IMR-90 (cell line): ENCODE measurements around the gene ELFN2. TPM values are rescaled to one million over a fixed set of nuclear protein-coding genes. Genes with fewer than 3 reads are reported as not detected.
A peak's percentile ranks its signal among the peaks of the same experiment; 100 is the strongest.

Experiments
- ATAC-seq: fragments of 200-7000 bp; cut with Tn5 transposase; 2 replicates; pipeline ENCODE4 v1.9.1; 2020; ENCODE audit warnings: low read depth, mild to moderate bottlenecking, moderate library complexity
- BruUV-seq: library from RNA; stranded (reverse); fragments of 400-500 nt; replicated peaks from 2 replicates; lab custom pipeline; 2021; lab: Mats Ljungman, UMichigan
- CTCF ChIA-PET: fragments of 300-600 bp; formaldehyde crosslinking; extraction: SDS; loops from one replicate; lab custom pipeline; 2021; ENCODE audit warnings: antibody characterized with exemption; lab: Yijun Ruan, JAX
- POLR2A ChIA-PET: fragments of 300-600 bp; sonication (Branson Sonifier 250); formaldehyde crosslinking; loops from one replicate; lab custom pipeline; 2022; ENCODE audit warnings: antibody characterized with exemption; ENCODE audit not compliant: unreplicated experiment; lab: Charles Lee
- DNase-seq: peaks from one replicate; pipeline ENCODE4 v3.0.0; 2013
- H2AFZ ChIP-seq: replicated peaks from 2 replicates; pipeline ENCODE3; 2013; ENCODE audit warnings: low read length, mild to moderate bottlenecking; ENCODE audit not compliant: poor library complexity
- H2AK5ac ChIP-seq: 2 replicates; pipeline ENCODE4 v1.6.1; 2013; ENCODE audit warnings: low read depth, low read length, inconsistent platforms
- H2AK9ac ChIP-seq: replicated peaks from 2 replicates; pipeline ENCODE3; 2013; ENCODE audit warnings: mild to moderate bottlenecking, low read depth, low read length, moderate library complexity; ENCODE audit not compliant: poor library complexity
- H2BK120ac ChIP-seq: 2 replicates; pipeline ENCODE4 v1.6.1; 2013; ENCODE audit warnings: low read depth, low read length, inconsistent platforms
- H2BK15ac ChIP-seq: 3 replicates; pipeline ENCODE4 v1.6.1; 2013; ENCODE audit warnings: low read depth, low read length, inconsistent platforms
- H2BK20ac ChIP-seq: 2 replicates; pipeline ENCODE4 v1.6.1; 2013; ENCODE audit warnings: low read depth, mild to moderate bottlenecking, inconsistent platforms, low read length, moderate library complexity
- H2BK5ac ChIP-seq: 2 replicates; pipeline ENCODE4 v1.6.1; 2013; ENCODE audit warnings: mild to moderate bottlenecking, low read depth, low read length, inconsistent platforms; ENCODE audit not compliant: poor library complexity, severe bottlenecking
- H3K14ac ChIP-seq: replicated peaks from 2 replicates; pipeline ENCODE4 v1.6.1; 2013; ENCODE audit warnings: low read depth, low read length, inconsistent platforms
- H3K18ac ChIP-seq: 2 replicates; pipeline ENCODE4 v1.6.1; 2013; ENCODE audit warnings: low read depth, low read length, control low read depth
- H3K23ac ChIP-seq: 2 replicates; pipeline ENCODE4 v1.6.1; 2013; ENCODE audit warnings: low read depth, low read length, inconsistent platforms
- H3K27ac ChIP-seq: 2 replicates; pipeline ENCODE4 v1.5.1; 2013; ENCODE audit warnings: mild to moderate bottlenecking, control low read depth, low read length; ENCODE audit not compliant: insufficient read depth
- H3K27me3 ChIP-seq: 2 replicates; pipeline ENCODE4 v1.6.1; 2013; ENCODE audit warnings: low read length; ENCODE audit not compliant: control insufficient read depth, insufficient read depth
- H3K36me3 ChIP-seq: 2 replicates; pipeline ENCODE4 v1.6.1; 2013; ENCODE audit warnings: low read length, mixed read lengths; ENCODE audit not compliant: control insufficient read depth, insufficient read depth
- H3K4ac ChIP-seq: 2 replicates; pipeline ENCODE4 v1.6.1; 2013; ENCODE audit warnings: low read depth, low read length, inconsistent platforms
- H3K4me1 ChIP-seq: 2 replicates; pipeline ENCODE4 v1.6.1; 2013; ENCODE audit warnings: low read length, mixed read lengths; ENCODE audit not compliant: control insufficient read depth, insufficient read depth
- H3K4me2 ChIP-seq: 2 replicates; pipeline ENCODE4 v1.6.1; 2013; ENCODE audit warnings: low read depth, mild to moderate bottlenecking, control low read depth, low read length, moderate library complexity
- H3K4me3 ChIP-seq: 2 replicates; pipeline ENCODE4 v1.5.1; 2013; ENCODE audit warnings: low read depth, mild to moderate bottlenecking, control low read depth, low read length, moderate library complexity; ENCODE audit not compliant: insufficient read depth
- H3K56ac ChIP-seq: 2 replicates; pipeline ENCODE4 v1.6.1; 2013; ENCODE audit warnings: low read length, inconsistent platforms; ENCODE audit not compliant: insufficient read depth; ENCODE audit errors: extremely low read depth
- H3K79me1 ChIP-seq, 2 experiments: 2 replicates each; pipeline ENCODE4 v1.6.1; 2013; ENCODE audit warnings: low read length in 2 of 2, inconsistent platforms in 1 of 2, low read depth in 1 of 2
- H3K9ac ChIP-seq: 2 replicates; pipeline ENCODE4 v1.6.1; 2013; ENCODE audit warnings: low read depth, low read length, control low read depth
- H3K9me1 ChIP-seq: 2 replicates; pipeline ENCODE4 v1.6.1; 2013; ENCODE audit warnings: low read length, inconsistent platforms; ENCODE audit not compliant: insufficient read depth
- H3K9me3 ChIP-seq: 2 replicates; pipeline ENCODE4 v1.6.1; 2013; ENCODE audit warnings: low read length; ENCODE audit not compliant: control insufficient read depth, insufficient read depth
- H4K20me1 ChIP-seq: 2 replicates; pipeline ENCODE4 v1.6.1; 2013; ENCODE audit warnings: low read length, inconsistent platforms; ENCODE audit not compliant: insufficient read depth
- H4K5ac ChIP-seq: 2 replicates; pipeline ENCODE4 v1.6.1; 2013; ENCODE audit warnings: mild to moderate bottlenecking, low read depth, low read length, control low read depth
- H4K8ac ChIP-seq, 2 experiments: 2 replicates each; pipeline ENCODE4 v1.6.1; 2013; ENCODE audit warnings: low read depth in 2 of 2, low read length in 2 of 2, control low read depth in 1 of 2, inconsistent platforms in 1 of 2
- H4K91ac ChIP-seq: 2 replicates; pipeline ENCODE4 v1.6.1; 2013; ENCODE audit warnings: low read depth, low read length, inconsistent platforms; ENCODE audit not compliant: insufficient read depth
- BHLHE40 ChIP-seq: fragments of 150-350 bp; IDR thresholded peaks from 2 replicates; pipeline ENCODE4 v1.6.1; 2016; ENCODE audit warnings: mild to moderate bottlenecking, low read depth, low read length
- MAFK ChIP-seq: IDR thresholded peaks from 2 replicates; pipeline ENCODE4 v1.6.1; 2012; ENCODE audit warnings: low read depth, low read length, improper control_type of control experiment
- MAZ ChIP-seq: IDR thresholded peaks from 2 replicates; pipeline ENCODE4 v1.6.1; 2012; ENCODE audit warnings: low read depth, mild to moderate bottlenecking, low read length, improper control_type of control experiment, moderate library complexity, borderline replicate concordance
- MXI1 ChIP-seq: IDR thresholded peaks from 2 replicates; pipeline ENCODE4 v1.6.1; 2012; ENCODE audit warnings: low read depth, mild to moderate bottlenecking, low read length, moderate library complexity, borderline replicate concordance
- NFE2L2 ChIP-seq: fragments of 150-350 bp; IDR thresholded peaks from 2 replicates; pipeline ENCODE4 v1.6.1; 2016; ENCODE audit warnings: low read depth, mild to moderate bottlenecking, low read length
- POLR2A ChIP-seq: IDR thresholded peaks from 2 replicates; pipeline ENCODE4 v1.6.1; 2012; ENCODE audit warnings: mild to moderate bottlenecking, low read depth, low read length
- RAD21 ChIP-seq: IDR thresholded peaks from 2 replicates; pipeline ENCODE4 v1.6.1; 2012; ENCODE audit warnings: low read length, improper control_type of control experiment
- RFX5 ChIP-seq: IDR thresholded peaks from 2 replicates; pipeline ENCODE4 v1.8.0; 2012; ENCODE audit warnings: low read depth, mild to moderate bottlenecking, low read length, moderate library complexity
- WGBS, 2 experiments: methylation state at CpG; one replicate each; pipeline versions ENCODE4 v1.1.5 to v1.1.7; 2013; ENCODE audit warnings: missing lambda C conversion rate in 2 of 2; ENCODE audit not compliant: insufficient read length in 1 of 2; ENCODE audit errors: extremely low coverage in 2 of 2; 5-methylcytosine and 5-hydroxymethylcytosine counted together
- dilution Hi-C: fragments of 300-500 bp; cut with HindIII; formaldehyde crosslinking; loops from one replicate; pipeline ENCODE4 v1.14.3; 2018; ENCODE audit warnings: low sequenced_read_pairs; ENCODE audit not compliant: unreplicated experiment
- in situ Hi-C: fragments of 300-500 bp; cut with MboI; formaldehyde crosslinking; loops from 3 replicates; pipeline ENCODE4 v1.14.3; 2019; ENCODE audit warnings: low sequenced_read_pairs, inconsistent platforms, mixed read lengths
- intact Hi-C: fragments of 100-400 bp; cut with micrococcal nuclease; formaldehyde crosslinking; loops from 2 replicates; pipeline ENCODE4 v1.10.0; 2022
- polyA plus RNA-seq, 3 experiments: library from polyadenylated mRNA; depleted of rRNA; stranded (reverse); fragments of >200 nt; gene quantifications; 2 replicates each; pipeline ENCODE4 v1.2.3, GENCODE V29; 2012; ENCODE audit warnings: low replicate concordance in 1 of 3
- total RNA-seq: library from RNA; depleted of rRNA; stranded (reverse); fragments of >200 nt; gene quantifications from 2 replicates; pipeline ENCODE4 v1.2.3, GENCODE V29; 2012
- TF ChIP-seq, protein P1 (sequence below): fragments of 150-350 bp; IDR thresholded peaks from 2 replicates; pipeline ENCODE4 v1.6.1; 2017; ENCODE audit warnings: mild to moderate bottlenecking, antibody characterized with exemption, low read length, low read depth

The ELFN2 gene
- total and polyA plus RNA-seq, 2 of the 4 experiments (the other 2 are of a cell fraction) = 0.72 to 5.0 TPM

DNA sequence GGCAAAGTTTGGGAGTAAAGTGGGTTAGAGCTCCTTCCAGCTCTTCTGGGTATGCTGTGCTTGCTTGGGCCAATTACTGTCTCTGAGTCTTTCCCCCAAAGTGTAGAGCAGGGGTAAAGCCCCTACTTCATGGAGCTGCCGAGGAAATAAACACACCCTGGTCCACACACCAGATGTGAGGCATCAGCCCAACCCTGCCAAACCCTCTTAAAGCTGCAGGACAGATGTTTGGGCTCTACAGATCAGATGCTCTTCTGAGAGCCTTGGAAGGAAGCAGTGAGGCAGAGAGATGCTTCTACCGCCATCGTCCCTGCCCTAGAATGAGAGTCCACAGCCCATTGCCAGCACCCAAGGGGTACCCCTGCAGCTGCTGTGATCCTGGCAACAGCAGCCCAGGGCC is 64.7 kb downstream of the ELFN2 start:
- no peak overlapping the region for H2BK15ac ChIP-seq
- H3K4ac ChIP-seq = no peak overlapping the region
- BruUV-seq = no TSS peak
- H3K9ac ChIP-seq = no peak overlapping the region
- ATAC-seq = peak; percentile 76
- no peak overlapping the region for H3K18ac ChIP-seq
- H3K27me3 ChIP-seq = no peaks in the 10 kb centered on the region; the same call in 1 of the 2 replicates
- H4K8ac ChIP-seq = no peak overlapping the region
- no peaks in the 10 kb centered on the region for H4K20me1 ChIP-seq
- no peaks in the 10 kb centered on the region for H3K9me3 ChIP-seq
- H4K5ac ChIP-seq = no peak overlapping the region
- no peak overlapping the region for H2BK20ac ChIP-seq
- no peaks in the 10 kb centered on the region for H3K36me3 ChIP-seq
- CTCF ChIA-PET = no interaction called here
- no peak overlapping the region for H4K91ac ChIP-seq
- no peak overlapping the region for H3K4me2 ChIP-seq
- H2AK9ac ChIP-seq = no peak overlapping the region
- dilution Hi-C loops (no loop called here), intact Hi-C loops (no loop called here), in situ Hi-C loops (no loop called here)
- peaks cover 2% of the 10 kb centered on the region; the same call in 1 of the 2 replicates for H3K4me1 ChIP-seq
- no peaks in the 10 kb centered on the region for H3K79me1 ChIP-seq
- TF ChIP-seq POLR2A = no peak
- no peak for TF ChIP-seq MAZ
- no peak for TF ChIP-seq RFX5
- TF ChIP-seq, protein P1, sequence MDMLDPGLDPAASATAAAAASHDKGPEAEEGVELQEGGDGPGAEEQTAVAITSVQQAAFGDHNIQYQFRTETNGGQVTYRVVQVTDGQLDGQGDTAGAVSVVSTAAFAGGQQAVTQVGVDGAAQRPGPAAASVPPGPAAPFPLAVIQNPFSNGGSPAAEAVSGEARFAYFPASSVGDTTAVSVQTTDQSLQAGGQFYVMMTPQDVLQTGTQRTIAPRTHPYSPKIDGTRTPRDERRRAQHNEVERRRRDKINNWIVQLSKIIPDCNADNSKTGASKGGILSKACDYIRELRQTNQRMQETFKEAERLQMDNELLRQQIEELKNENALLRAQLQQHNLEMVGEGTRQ = no peak
- TF ChIP-seq BHLHE40 = no peak
- no peak for TF ChIP-seq NFE2L2
- no peak for TF ChIP-seq MAFK
- TF ChIP-seq MXI1 = no peak
- TF ChIP-seq RAD21 = no peak
- peak; percentile 28 for DNase-seq
- POLR2A ChIA-PET = no interaction called here
- H3K56ac ChIP-seq = no peak overlapping the region
- H3K14ac ChIP-seq = no peak overlapping the region
- no peak overlapping the region for H3K27ac ChIP-seq
- H2BK5ac ChIP-seq = no peak overlapping the region
- peaks cover 8% of the 10 kb centered on the region for H3K9me1 ChIP-seq
- no peak overlapping the region for H2AK5ac ChIP-seq
- no peak overlapping the region for H2AFZ ChIP-seq
- 14% methylated on average over 1 of the region's 3 CpGs; no CpG with 5 or more reads in 1 of the 2 experiments for WGBS, 2 experiments
- H3K4me3 ChIP-seq = no peak overlapping the region
- H3K23ac ChIP-seq = peak overlapping the region; percentile 7; the same call in 1 of the 2 replicates
- no peak overlapping the region for H2BK120ac ChIP-seq
